ENCODE results near the gene DRGX. TPM values are rescaled to one million over a fixed set of nuclear protein-coding genes. Genes with fewer than 3 reads are reported as not detected.

The DRGX gene
- total and polyA plus RNA-seq, 2 of the 4 experiments (the other 2 are of a cell fraction): not detected

GRCh38 chr10:49338604-49339003, 57.3 kb downstream of the DRGX start:
- ATAC-seq (ENCODE audit: low read depth): no peak
- in situ Hi-C loops (cut with MboI; ENCODE audit: low sequenced_read_pairs): no loop called here

More at GRCh38 chr10:49338604-49339003, 57.3 kb downstream of the DRGX start:
- Histone ChIP-seq H2AK5ac (ENCODE audit: low read depth, low read length) (no peak overlapping the region), H3K9me1 (ENCODE audit: insufficient read depth, low read length) (no peaks in the 10 kb centered on the region), H3K9ac (ENCODE audit: low read depth, low read length) (no peak overlapping the region), H4K20me1 (ENCODE audit: insufficient read depth, low read length) (no peaks in the 10 kb centered on the region), H2BK120ac (ENCODE audit: low read depth, low read length) (no peak overlapping the region), H2AK9ac (replicated peaks; ENCODE audit: low read depth, low read length, poor library complexity) (no peak overlapping the region), H3K79me1 (ENCODE audit: low read depth in 1 of 2, low read length in 2 of 2) (no peaks in the 10 kb centered on the region), H4K5ac (ENCODE audit: low read depth, low read length) (no peak overlapping the region), H3K18ac (ENCODE audit: low read depth, low read length) (no peak overlapping the region), H3K23ac (ENCODE audit: low read depth, low read length) (no peak overlapping the region), H2BK20ac (ENCODE audit: low read depth, low read length) (no peak overlapping the region), H3K9me3 (ENCODE audit: control insufficient read depth, insufficient read depth, low read length) (no peaks in the 10 kb centered on the region), H2AFZ (replicated peaks; ENCODE audit: low read length, poor library complexity) (no peak overlapping the region), H2BK15ac (ENCODE audit: low read depth, low read length) (no peak overlapping the region), H4K91ac (ENCODE audit: insufficient read depth, low read depth, low read length) (no peak overlapping the region), H3K36me3 (ENCODE audit: control insufficient read depth, insufficient read depth, low read length) (no peaks in the 10 kb centered on the region), H3K27me3 (ENCODE audit: control insufficient read depth, insufficient read depth, low read length) (no peaks in the 10 kb centered on the region), H3K4me2 (ENCODE audit: low read depth, low read length) (no peak overlapping the region), H3K56ac (ENCODE audit: extremely low read depth, insufficient read depth, low read length) (no peak overlapping the region), H3K27ac (ENCODE audit: insufficient read depth, low read length) (no peak overlapping the region), H2BK5ac (ENCODE audit: low read depth, low read length, poor library complexity, severe bottlenecking) (no peak overlapping the region), H4K8ac (ENCODE audit: low read depth in 2 of 2, low read length in 2 of 2) (no peak overlapping the region), H3K4me1 (ENCODE audit: control insufficient read depth, insufficient read depth, low read length) (no peaks in the 10 kb centered on the region), H3K14ac (replicated peaks; ENCODE audit: low read depth, low read length) (no peak overlapping the region), H3K4me3 (ENCODE audit: insufficient read depth, low read depth, low read length) (no peak overlapping the region), H3K4ac (ENCODE audit: low read depth, low read length) (no peak overlapping the region)
- ChIA-PET CTCF (no interaction called here), POLR2A (ENCODE audit: unreplicated experiment) (no interaction called here)
- intact Hi-C loops (cut with micrococcal nuclease) (no loop called here), dilution Hi-C loops (cut with HindIII; ENCODE audit: low sequenced_read_pairs, unreplicated experiment) (no loop called here)
- WGBS, 2 experiments (ENCODE audit: extremely low coverage in 2 of 2, insufficient read length in 1 of 2): no CpG with 5 or more reads among the region's 1 CpG
- no peak for DNase-seq
- BruUV-seq (replicated peaks): no TSS peak
- TF ChIP-seq CTCF (conservative IDR thresholded peaks at IDR 0.05; ENCODE audit: low read depth, low read length) (no peak), MAZ (IDR thresholded peaks at IDR 0.05; ENCODE audit: borderline replicate concordance, low read depth, low read length) (no peak), MXI1 (IDR thresholded peaks at IDR 0.05; ENCODE audit: borderline replicate concordance, low read depth, low read length) (no peak)

All from IMR-90 (cell line).